ENCODE data around the gene MEDAG.
A peak's percentile ranks its signal among the peaks of the same experiment; 100 is the strongest.

The MEDAG gene

GRCh38 chr13:30905932-30906383, at the start of gene MEDAG:
Gene MEDAG, plus strand, starts transcription at chr13:30906271. Its CDS starts 245 bp downstream, at chr13:30906516.
- Histone ChIP-seq H3K27me3 (ENCODE audit: control insufficient read depth, insufficient read depth, low read length) (peaks cover 53% of the 10 kb centered on the region), H3K4me1 (ENCODE audit: control insufficient read depth, insufficient read depth, low read length) (no peaks in the 10 kb centered on the region), H3K36me3 (ENCODE audit: control insufficient read depth, insufficient read depth, low read length) (no peaks in the 10 kb centered on the region), H3K9ac (ENCODE audit: low read depth, low read length) (peak within 1 kb of the TSS; percentile 60), H3K9me3 (ENCODE audit: control insufficient read depth, insufficient read depth, low read length) (no peaks in the 10 kb centered on the region), H3K4me3 (ENCODE audit: low read depth, low read length) (peak within 1 kb of the TSS; percentile 45)

GRCh38 chr13:30857018-30857417, 49.1 kb upstream of the MEDAG start:
- Histone ChIP-seq H3K9me3 (ENCODE audit: control insufficient read depth, insufficient read depth, low read length) (no peaks in the 10 kb centered on the region), H3K4me3 (ENCODE audit: low read depth, low read length) (no peak overlapping the region), H3K4me1 (ENCODE audit: control insufficient read depth, insufficient read depth, low read length) (peaks cover under 1% of the 10 kb centered on the region), H3K27me3 (ENCODE audit: control insufficient read depth, insufficient read depth, low read length) (peaks cover 12% of the 10 kb centered on the region), H3K9ac (ENCODE audit: low read depth, low read length) (no peak overlapping the region), H3K36me3 (ENCODE audit: control insufficient read depth, insufficient read depth, low read length) (no peaks in the 10 kb centered on the region)

GRCh38 chr13:30857636-30858035, 48.4 kb upstream of the MEDAG start:
- H3K27me3 ChIP-seq (ENCODE audit: control insufficient read depth, insufficient read depth, low read length): peaks cover 19% of the 10 kb centered on the region
- no peaks in the 10 kb centered on the region for H3K36me3 ChIP-seq (ENCODE audit: control insufficient read depth, insufficient read depth, low read length)
- H3K9me3 ChIP-seq (ENCODE audit: control insufficient read depth, insufficient read depth, low read length): no peaks in the 10 kb centered on the region
- no peak overlapping the region for H3K9ac ChIP-seq (ENCODE audit: low read depth, low read length)
- H3K4me3 ChIP-seq (ENCODE audit: low read depth, low read length): no peak overlapping the region
- peaks cover 3% of the 10 kb centered on the region for H3K4me1 ChIP-seq (ENCODE audit: control insufficient read depth, insufficient read depth, low read length)

GRCh38 chr13:30859326-30859725, 46.7 kb upstream of the MEDAG start:
- Histone ChIP-seq H3K4me3 (ENCODE audit: low read depth, low read length) (no peak overlapping the region), H3K27me3 (ENCODE audit: control insufficient read depth, insufficient read depth, low read length) (peaks cover 19% of the 10 kb centered on the region), H3K4me1 (ENCODE audit: control insufficient read depth, insufficient read depth, low read length) (peaks cover 10% of the 10 kb centered on the region), H3K9ac (ENCODE audit: low read depth, low read length) (no peak overlapping the region), H3K36me3 (ENCODE audit: control insufficient read depth, insufficient read depth, low read length) (no peaks in the 10 kb centered on the region), H3K9me3 (ENCODE audit: control insufficient read depth, insufficient read depth, low read length) (no peaks in the 10 kb centered on the region)

GRCh38 chr13:30861163-30861562, 44.9 kb upstream of the MEDAG start:
- H3K9ac ChIP-seq (ENCODE audit: low read depth, low read length): no peak overlapping the region
- peaks cover 19% of the 10 kb centered on the region for H3K27me3 ChIP-seq (ENCODE audit: control insufficient read depth, insufficient read depth, low read length)
- no peaks in the 10 kb centered on the region for H3K36me3 ChIP-seq (ENCODE audit: control insufficient read depth, insufficient read depth, low read length)
- peaks cover 26% of the 10 kb centered on the region for H3K4me1 ChIP-seq (ENCODE audit: control insufficient read depth, insufficient read depth, low read length)
- H3K4me3 ChIP-seq (ENCODE audit: low read depth, low read length): no peak overlapping the region
- H3K9me3 ChIP-seq (ENCODE audit: control insufficient read depth, insufficient read depth, low read length): no peaks in the 10 kb centered on the region

- Histone ChIP-seq H3K4me1 (ENCODE audit: control insufficient read depth, insufficient read depth, low read length) (peaks cover 26% of the 10 kb centered on the region), H3K9ac (ENCODE audit: low read depth, low read length) (no peak overlapping the region), H3K27me3 (ENCODE audit: control insufficient read depth, insufficient read depth, low read length) (peaks cover 19% of the 10 kb centered on the region), H3K36me3 (ENCODE audit: control insufficient read depth, insufficient read depth, low read length) (no peaks in the 10 kb centered on the region), H3K9me3 (ENCODE audit: control insufficient read depth, insufficient read depth, low read length) (no peaks in the 10 kb centered on the region), H3K4me3 (ENCODE audit: low read depth, low read length) (no peak overlapping the region)
Observed at GRCh38 chr13:30861836-30862467, 44.1 kb upstream of the MEDAG start.

- Histone ChIP-seq H3K9ac (ENCODE audit: low read depth, low read length) (no peak overlapping the region), H3K36me3 (ENCODE audit: control insufficient read depth, insufficient read depth, low read length) (no peaks in the 10 kb centered on the region), H3K4me1 (ENCODE audit: control insufficient read depth, insufficient read depth, low read length) (peaks cover 26% of the 10 kb centered on the region), H3K9me3 (ENCODE audit: control insufficient read depth, insufficient read depth, low read length) (no peaks in the 10 kb centered on the region), H3K4me3 (ENCODE audit: low read depth, low read length) (peak overlapping the region; percentile 41), H3K27me3 (ENCODE audit: control insufficient read depth, insufficient read depth, low read length) (peaks cover 19% of the 10 kb centered on the region)
Observed at GRCh38 chr13:30862707-30863106, 43.4 kb upstream of the MEDAG start.

- peaks cover 26% of the 10 kb centered on the region for H3K4me1 ChIP-seq (ENCODE audit: control insufficient read depth, insufficient read depth, low read length)
- H3K4me3 ChIP-seq (ENCODE audit: low read depth, low read length): peak overlapping the region; percentile 41
- H3K36me3 ChIP-seq (ENCODE audit: control insufficient read depth, insufficient read depth, low read length): no peaks in the 10 kb centered on the region
- H3K9ac ChIP-seq (ENCODE audit: low read depth, low read length): no peak overlapping the region
- H3K27me3 ChIP-seq (ENCODE audit: control insufficient read depth, insufficient read depth, low read length): peaks cover 19% of the 10 kb centered on the region
- no peaks in the 10 kb centered on the region for H3K9me3 ChIP-seq (ENCODE audit: control insufficient read depth, insufficient read depth, low read length)
Observed at GRCh38 chr13:30863231-30863630, 42.8 kb upstream of the MEDAG start.

- H3K9me3 ChIP-seq (ENCODE audit: control insufficient read depth, insufficient read depth, low read length): no peaks in the 10 kb centered on the region
- H3K36me3 ChIP-seq (ENCODE audit: control insufficient read depth, insufficient read depth, low read length): no peaks in the 10 kb centered on the region
- peaks cover 26% of the 10 kb centered on the region for H3K4me1 ChIP-seq (ENCODE audit: control insufficient read depth, insufficient read depth, low read length)
- no peak overlapping the region for H3K9ac ChIP-seq (ENCODE audit: low read depth, low read length)
- peak overlapping the region; percentile 41 for H3K4me3 ChIP-seq (ENCODE audit: low read depth, low read length)
- H3K27me3 ChIP-seq (ENCODE audit: control insufficient read depth, insufficient read depth, low read length): peaks cover 19% of the 10 kb centered on the region
Observed at GRCh38 chr13:30863796-30864195, 42.3 kb upstream of the MEDAG start.

GRCh38 chr13:30864433-30865122, 41.5 kb upstream of the MEDAG start:
- H3K9me3 ChIP-seq (ENCODE audit: control insufficient read depth, insufficient read depth, low read length): no peaks in the 10 kb centered on the region
- H3K36me3 ChIP-seq (ENCODE audit: control insufficient read depth, insufficient read depth, low read length): no peaks in the 10 kb centered on the region
- peak overlapping the region; percentile 41 for H3K4me3 ChIP-seq (ENCODE audit: low read depth, low read length)
- peaks cover 26% of the 10 kb centered on the region for H3K4me1 ChIP-seq (ENCODE audit: control insufficient read depth, insufficient read depth, low read length)
- H3K9ac ChIP-seq (ENCODE audit: low read depth, low read length): peak overlapping the region; percentile 12
- H3K27me3 ChIP-seq (ENCODE audit: control insufficient read depth, insufficient read depth, low read length): peaks cover 19% of the 10 kb centered on the region

GRCh38 chr13:30865123-30866049, 40.7 kb upstream of the MEDAG start:
- no peak overlapping the region for H3K9ac ChIP-seq (ENCODE audit: low read depth, low read length)
- H3K4me1 ChIP-seq (ENCODE audit: control insufficient read depth, insufficient read depth, low read length): peaks cover 30% of the 10 kb centered on the region

More at GRCh38 chr13:30865123-30866049, 40.7 kb upstream of the MEDAG start:
- Histone ChIP-seq H3K27me3 (ENCODE audit: control insufficient read depth, insufficient read depth, low read length) (peaks cover 19% of the 10 kb centered on the region), H3K9me3 (ENCODE audit: control insufficient read depth, insufficient read depth, low read length) (no peaks in the 10 kb centered on the region), H3K36me3 (ENCODE audit: control insufficient read depth, insufficient read depth, low read length) (no peaks in the 10 kb centered on the region), H3K4me3 (ENCODE audit: low read depth, low read length) (no peak overlapping the region)
